GM19099 (cell line): ENCODE measurements around the gene C6orf15.

ENCODE experiments used
- POLR2A ChIP-seq: IDR thresholded peaks from 3 replicates; pipeline ENCODE4 v1.6.1; 2011; ENCODE audit warnings: low read depth; ENCODE audit not compliant: insufficient read length; ENCODE audit errors: extremely low read depth

The C6orf15 gene

DNA sequence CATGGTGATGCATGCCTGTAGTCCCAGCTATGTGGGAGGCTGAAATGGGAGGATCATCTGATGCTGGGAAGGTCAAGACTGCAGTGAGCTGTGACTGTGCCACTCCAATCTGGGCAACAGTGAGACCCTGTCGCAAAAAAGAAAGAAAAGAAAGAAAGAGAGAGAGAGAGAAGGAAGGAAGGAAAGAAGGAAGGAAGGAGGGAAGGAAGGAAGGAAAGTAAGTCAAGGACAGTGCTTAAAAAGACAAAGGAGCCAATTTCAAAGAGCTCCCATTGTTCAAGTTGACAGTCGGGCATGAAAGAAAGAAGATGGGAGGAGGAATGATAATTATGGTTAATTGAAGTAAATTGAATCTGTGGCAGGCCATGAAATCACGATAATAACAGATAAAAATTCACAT, 16.2 kb downstream of the C6orf15 start:
- TF ChIP-seq POLR2A, result no peak

DNA sequence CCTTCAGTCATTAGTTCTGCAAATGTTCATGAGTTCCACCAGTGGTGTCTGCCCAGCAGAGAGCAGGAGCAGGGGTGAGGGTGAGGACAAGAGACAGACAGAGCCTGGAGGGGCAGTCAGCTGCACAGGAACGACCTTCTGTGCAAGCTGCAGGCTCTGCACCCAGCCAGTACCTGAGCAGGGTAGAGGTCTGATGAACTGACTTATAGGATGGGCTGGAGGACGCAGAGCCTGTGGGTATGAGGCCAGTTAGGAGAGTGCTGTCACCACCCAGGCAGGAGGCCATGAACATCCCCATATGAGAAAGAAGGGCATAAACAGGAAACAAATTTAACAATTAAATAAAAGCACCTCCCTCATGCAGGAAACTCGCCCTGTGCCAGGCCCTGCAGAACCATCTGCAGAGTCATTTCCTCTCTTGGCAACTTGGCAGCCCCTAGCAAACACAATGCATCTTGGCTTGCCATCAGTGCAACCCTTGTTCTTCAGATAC, 17.9 kb downstream of the C6orf15 start:
- TF ChIP-seq POLR2A, result no peak

DNA sequence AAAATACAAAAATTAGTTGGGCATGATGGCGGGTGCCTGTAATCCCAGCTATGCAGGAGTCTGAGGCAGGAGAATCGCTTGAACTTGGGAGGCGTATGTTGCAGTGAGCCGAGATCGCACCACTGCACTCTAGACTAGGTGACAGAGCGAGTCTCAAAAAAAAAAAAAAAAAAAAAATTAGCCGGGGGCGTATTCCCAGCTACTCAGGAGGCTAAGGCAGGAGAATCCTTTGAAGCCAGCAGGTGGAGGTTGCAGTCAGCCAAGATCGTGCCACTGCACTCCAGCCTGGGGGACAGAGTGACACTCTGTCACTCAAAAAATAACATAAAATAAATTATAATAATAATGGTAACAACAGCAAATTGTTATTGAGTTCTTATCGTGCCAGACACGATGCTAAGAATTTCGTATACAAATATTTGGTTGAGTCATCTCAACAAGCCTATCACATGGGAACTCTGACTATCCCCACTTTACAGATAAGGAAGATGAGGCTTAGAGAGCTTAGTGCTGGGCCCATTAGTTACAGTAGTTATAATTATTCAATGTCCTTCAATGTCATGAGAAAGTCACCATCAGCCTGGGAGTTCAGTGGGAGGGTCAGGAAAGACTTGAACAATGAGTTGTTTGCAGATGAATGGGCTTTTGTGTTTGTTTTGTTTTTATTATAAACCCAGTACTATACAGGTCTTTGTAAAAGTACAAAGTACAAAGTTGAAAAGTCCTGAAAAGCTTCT, 19.4 kb downstream of the C6orf15 start:
- no peak for TF ChIP-seq POLR2A

DNA sequence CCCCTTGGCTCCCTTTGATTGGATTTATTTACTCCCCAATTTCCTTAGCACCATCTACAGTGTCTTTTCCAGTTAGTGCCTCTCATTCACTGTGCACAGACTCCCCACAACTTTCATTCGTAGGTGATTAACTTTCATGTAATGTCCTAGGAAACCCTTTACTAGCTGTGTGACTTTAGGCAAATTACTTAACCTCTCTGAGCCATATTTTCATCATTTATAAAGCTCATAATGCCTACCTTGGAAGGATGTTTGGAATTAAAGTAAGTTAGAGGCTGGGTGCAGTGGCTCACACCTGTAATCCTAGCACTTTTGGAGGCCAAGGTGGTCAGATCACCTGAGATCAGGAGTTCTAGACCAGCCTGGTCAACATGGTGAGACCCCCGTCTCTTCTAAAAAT, 20.1 kb downstream of the C6orf15 start:
- no peak for TF ChIP-seq POLR2A

DNA sequence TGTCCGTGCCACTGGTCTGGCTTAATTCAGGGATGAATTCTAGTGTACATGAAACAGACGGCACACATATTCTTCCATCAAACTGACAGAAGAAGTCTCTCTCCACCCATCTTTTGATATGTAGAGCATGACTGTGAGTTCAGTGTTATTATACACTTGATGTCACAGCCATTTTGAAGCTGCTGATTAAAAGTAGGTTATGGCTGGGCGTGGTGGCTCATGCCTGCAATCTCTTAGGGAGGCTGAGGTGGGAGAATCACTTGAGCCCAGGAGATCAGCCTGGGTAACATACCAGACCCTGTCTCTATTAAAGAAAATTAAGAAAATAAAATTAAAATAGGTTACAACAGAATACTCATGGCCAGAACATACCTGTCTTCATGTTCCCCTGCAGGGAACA, 20.7 kb downstream of the C6orf15 start:
- TF ChIP-seq POLR2A, result no peak

DNA sequence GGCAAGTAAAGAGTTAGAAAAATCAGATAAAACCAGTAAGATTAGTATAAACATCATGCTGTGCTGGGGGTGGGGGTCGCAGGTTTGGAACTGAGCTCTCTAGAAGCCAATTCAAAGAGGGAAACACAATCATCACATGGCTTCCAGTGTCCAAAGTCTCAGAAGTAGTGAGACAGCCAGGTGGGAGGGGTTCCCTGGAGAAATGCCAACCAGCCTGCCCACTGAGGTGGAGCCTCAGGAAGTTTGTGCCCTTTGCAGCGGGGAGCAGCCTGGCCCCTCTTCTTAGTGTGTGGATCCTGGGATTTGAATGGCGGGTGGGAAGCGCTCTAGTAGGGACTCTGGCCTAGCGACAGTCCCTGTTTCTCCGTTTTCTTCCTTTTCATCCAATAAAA, 21.4 kb downstream of the C6orf15 start:
- no peak for TF ChIP-seq POLR2A

DNA sequence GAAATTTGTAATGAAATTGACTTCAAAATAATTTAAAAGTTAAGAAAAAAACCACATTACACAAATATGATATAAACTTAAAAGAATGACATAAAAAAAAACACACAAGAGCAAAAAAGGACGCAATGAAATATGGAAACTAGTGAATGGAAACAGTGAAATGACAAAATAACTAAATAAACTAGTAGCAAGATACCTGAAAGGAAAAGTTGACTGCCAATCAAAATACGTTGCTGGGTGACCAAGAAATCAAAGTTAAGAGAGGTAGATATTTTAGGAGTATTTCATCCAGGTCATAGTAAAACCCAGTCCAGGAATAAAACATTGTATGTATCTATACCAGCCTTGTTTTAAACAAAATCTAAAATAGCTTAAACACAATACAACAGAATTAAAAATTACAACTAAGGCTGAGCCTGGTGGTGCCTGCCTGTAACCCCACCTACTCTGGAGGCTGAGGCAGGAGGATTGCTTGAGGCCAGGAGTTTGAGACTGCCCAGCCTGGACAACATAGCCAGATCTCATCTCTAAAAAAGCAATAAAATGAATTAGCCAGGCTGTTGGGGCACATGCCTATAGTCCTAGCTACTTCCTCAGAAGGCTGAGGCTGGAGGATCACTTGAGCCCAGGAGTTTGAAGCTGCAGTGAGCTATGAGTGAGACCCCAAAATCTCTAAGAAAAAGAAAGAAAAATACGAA, 22.0 kb downstream of the C6orf15 start:
- TF ChIP-seq POLR2A, result no peak

DNA sequence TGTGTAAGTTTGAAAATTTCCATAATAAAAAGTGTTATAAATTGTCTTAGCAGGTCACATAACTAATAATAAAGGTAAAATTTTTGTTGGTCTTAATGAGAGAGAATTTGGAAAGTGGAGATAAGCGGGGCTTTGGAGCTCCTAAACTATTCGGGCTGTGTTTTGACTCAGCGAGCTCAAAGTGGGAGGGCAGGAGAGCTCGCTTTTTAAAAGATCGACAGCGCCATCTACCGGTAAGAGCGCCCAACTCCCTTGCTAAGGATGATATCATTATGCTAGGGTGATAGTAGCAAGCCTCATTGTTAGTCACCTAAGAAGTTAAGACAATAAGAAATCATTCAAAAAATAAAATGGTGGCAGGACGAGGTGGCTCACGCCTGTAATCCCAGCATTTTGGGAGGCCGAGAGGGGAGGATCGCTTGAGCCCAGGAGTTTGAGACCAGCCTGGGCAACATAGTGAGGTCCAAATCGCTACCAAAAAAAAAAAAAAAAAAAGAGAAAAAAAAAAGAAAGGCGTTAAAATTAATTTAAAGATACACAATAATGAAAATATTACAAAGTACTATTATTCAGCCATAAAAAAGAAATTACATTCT, 24.8 kb downstream of the C6orf15 start:
- no peak for TF ChIP-seq POLR2A

DNA sequence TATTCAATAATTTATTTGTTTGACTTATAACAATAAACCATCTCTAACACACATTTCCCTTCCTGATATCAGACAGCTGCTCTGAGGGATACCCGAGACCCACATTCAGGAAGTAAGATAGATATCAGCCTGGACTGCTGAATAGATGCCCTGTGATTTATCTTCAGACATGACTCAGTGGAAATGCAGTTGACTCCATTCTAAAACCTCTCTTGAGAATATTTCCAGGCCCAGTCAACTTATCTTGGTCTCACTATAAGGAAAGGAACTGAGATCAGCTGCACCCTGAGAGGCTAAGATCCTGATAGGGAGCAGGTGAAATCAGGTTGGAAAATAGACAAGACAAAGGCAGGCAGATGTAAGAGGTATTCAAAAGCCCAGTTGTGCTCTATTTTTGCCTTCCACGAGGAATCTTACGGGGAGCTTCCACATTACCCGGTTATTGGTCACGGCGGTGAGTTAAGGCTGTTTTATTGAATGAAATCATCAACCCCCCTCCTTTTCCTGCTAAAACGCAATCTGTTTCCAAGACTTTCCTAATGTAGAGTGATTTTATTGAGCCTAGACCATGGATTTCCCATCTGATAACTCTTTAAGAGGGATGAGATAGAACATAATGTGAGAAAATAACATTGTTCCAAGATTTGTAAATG, 25.5 kb downstream of the C6orf15 start:
- TF ChIP-seq POLR2A, result no peak

DNA sequence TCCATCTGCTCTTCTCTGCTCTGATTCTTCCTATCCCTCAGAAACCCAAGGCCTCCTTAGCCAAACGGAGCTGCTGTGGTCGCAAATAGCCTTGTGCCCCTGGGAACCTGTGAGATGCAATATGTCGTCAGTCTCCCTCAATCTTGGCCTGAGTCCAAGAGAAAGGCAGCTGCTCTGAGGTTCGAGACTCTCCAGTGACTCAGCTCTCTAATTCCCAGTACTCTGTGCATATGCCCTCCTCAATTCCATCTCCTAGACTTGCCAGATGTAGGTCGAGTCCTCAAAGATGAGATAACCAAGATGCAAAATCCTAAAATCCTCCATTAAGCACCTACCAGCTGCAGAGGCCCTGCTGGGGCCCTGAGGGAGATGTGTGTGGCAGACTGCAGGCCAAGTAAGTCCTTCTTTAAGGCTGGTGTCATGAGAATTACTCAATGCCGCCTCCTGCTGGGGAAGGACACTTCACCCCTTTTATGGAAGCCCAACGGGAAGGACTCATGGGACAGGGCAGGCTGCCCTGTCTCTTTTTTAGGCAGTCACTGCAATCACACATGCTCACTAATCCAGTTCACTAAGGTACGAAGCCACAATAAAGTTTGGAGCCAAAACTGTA, 28.5 kb downstream of the C6orf15 start:
- TF ChIP-seq POLR2A, result no peak

DNA sequence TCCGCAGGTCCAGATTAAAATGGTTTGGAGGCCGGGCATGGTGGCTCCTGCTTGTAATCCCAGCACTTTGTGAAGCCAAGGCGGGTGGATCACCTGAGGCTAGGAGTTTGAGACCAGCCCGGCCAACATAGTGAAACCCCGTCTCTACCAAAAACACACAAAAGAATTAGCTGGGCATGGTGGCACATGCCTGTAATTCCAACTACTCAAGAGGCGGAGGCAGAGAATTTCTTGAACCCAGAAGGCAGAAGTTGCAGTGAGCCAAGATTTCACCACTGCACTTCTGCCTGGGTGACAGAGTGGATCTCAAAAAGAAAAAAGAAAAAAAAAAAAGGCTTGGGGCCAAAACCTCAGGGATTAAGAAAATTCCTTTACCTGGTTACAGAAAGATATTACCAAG, 30.5 kb downstream of the C6orf15 start:
- no peak for TF ChIP-seq POLR2A

DNA sequence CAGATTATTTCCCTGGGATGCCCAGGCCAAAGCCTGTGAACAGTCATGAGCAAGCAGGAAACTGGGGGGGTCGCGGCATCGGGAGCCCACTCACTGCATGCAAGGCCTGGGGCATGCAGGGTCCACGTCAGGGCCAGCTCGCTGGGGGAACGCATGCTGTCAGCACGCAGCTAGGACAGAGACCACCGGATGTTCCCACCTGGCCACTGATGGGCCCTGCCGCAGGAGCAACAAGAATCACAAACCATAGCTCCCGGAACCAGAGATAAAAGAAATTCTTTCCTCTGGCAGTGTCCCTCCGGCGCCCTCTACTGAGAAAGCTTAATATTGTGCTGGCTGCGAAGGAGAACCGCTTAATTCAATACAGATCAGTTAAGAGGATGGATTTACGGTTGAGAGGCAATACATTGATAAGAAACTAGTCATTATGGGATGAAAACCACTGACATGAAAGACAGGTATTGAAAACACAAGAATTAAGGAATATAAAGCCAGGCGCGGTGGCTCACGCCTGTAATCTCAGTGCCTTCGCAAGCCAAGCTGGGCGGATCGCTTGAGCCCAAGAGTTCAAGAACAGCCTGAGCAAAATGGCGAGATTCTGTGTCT, 32.6 kb downstream of the C6orf15 start:
- TF ChIP-seq POLR2A, result no peak

DNA sequence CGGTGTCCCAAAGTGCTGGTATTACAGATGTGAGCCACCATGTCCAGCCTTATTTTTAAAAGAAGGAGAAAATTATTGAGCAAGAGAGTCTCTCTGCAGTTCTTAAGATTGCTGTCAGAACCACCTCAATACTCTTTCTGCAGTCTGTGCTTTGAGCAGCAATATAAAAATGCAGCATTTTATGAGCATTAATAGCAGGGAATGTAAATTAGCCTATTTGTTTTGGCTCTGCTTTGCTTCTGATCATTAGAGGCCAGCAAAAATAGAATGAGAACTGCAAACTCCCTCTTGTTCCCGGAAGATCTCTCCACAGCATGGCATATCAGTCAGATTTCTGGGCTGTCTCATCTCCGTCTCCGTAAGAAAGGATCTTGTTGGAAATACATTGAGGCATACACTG, 35.8 kb downstream of the C6orf15 start:
- no peak for TF ChIP-seq POLR2A

DNA sequence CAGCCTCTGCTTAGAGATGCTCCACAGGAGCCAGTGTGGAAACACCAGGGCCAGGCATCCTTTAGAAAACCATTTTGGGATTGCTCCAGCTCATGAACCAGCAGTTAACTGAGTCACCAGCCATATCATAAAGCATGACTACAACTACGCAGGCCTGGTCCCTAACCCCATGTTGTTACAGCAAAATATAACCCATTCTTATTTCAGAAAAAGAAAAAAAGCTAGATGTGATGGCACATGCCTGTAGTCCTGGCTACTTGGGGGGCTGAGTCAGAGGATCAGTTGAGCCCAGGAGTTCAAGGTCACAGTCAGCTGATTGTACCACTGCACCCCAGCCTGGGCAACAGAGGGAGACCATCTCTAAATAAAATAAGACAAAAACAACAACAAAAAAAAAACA, 36.8 kb downstream of the C6orf15 start:
- no peak for TF ChIP-seq POLR2A

DNA sequence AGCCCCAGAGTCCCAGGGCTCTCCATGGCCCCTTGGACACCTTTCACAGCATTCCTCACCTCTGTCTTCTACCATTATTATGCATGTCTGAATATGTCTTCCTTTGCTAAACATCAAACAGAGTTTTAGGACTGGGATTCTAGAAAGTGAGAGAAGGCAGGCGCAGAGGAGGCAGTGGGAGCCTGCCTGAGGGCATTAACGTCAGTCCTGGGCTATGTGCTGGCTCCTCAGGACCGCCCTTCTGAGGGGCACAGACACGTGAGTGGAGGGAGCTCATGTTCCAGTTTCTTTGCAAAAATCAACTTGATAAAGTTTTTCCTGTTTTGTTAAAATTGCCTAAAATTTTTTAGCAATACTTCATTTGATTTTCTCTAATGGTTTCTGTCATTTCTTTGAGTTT, 38.0 kb downstream of the C6orf15 start:
- TF ChIP-seq POLR2A, result no peak
